Renal cortex interstitium (tissue), 11 donors: ENCODE data around the gene ACY1. TPM values are rescaled to one million over a fixed set of nuclear protein-coding genes. Genes with fewer than 3 reads are reported as not detected.
A peak's percentile ranks its signal among the peaks of the same experiment; 100 is the strongest.

Source experiments
- DNase-seq, 11 donors: peaks; one replicate each; pipeline ENCODE4 v3.0.0-alpha.2; 2013; ENCODE audit warnings: low read depth in 9 of 11, low spot score in 4 of 11; ENCODE audit errors: extremely low read depth in 1 of 11
- polyA plus RNA-seq, 3 donors: library from polyadenylated mRNA; unstranded; fragments of 120-200 nt; gene quantifications; one replicate each; pipeline ENCODE4 v1.2.1, GENCODE V29; 2013; ENCODE audit not compliant: insufficient read length in 3 of 3

The ACY1 gene
- polyA plus RNA-seq, 3 donors: 89.3 to 120 (median 118) TPM

- no peak for DNase-seq
Measured at GRCh38 chr3:51957520-51958205, 25.7 kb upstream of the ACY1 start.

GRCh38 chr3:51958603-51959521 is 24.5 kb upstream of the ACY1 start:
- no peak for DNase-seq

- no peak for DNase-seq
Measured at GRCh38 chr3:51959651-51960050, 23.7 kb upstream of the ACY1 start.

GRCh38 chr3:51960386-51960785 is 22.9 kb upstream of the ACY1 start:
- no peak for DNase-seq

GRCh38 chr3:51961011-51961410 is 22.3 kb upstream of the ACY1 start:
- DNase-seq: no peak

- no peak for DNase-seq
Measured at GRCh38 chr3:51961602-51962569, 21.4 kb upstream of the ACY1 start.

- no peak for DNase-seq
Measured at GRCh38 chr3:51962854-51963530, 20.3 kb upstream of the ACY1 start.

GRCh38 chr3:51963951-51964451 is 19.3 kb upstream of the ACY1 start:
- DNase-seq: peak in 4 of 11 donors; percentile 55 to 72 (median 64)

GRCh38 chr3:51964521-51964920 is 18.8 kb upstream of the ACY1 start:
- no peak for DNase-seq

GRCh38 chr3:51966016-51966415 is 17.3 kb upstream of the ACY1 start:
- DNase-seq: no peak

- DNase-seq: no peak
Measured at GRCh38 chr3:51966486-51966885, 16.8 kb upstream of the ACY1 start.

- DNase-seq: no peak
Measured at GRCh38 chr3:51966922-51967383, 16.4 kb upstream of the ACY1 start.

- DNase-seq: peak in 5 of 11 donors; percentile 28 to 59 (median 43)
Measured at GRCh38 chr3:51967384-51968169, 15.8 kb upstream of the ACY1 start, which contains the start of gene PCBP4. TSS of gene PCBP4 (minus strand) at chr3:51967454. CDS start at chr3:51961240, 6,214 bp downstream.

- DNase-seq: peak in 3 of 11 donors; percentile 47 to 57 (median 55)
Measured at GRCh38 chr3:51968170-51968775, 15.1 kb upstream of the ACY1 start.

- DNase-seq: no peak
Measured at GRCh38 chr3:51968883-51969678, 14.3 kb upstream of the ACY1 start.

- no peak for DNase-seq
Measured at GRCh38 chr3:51969841-51970240, 13.5 kb upstream of the ACY1 start.
